ENCODE data around the gene ARID5B. TPM values are rescaled to one million over a fixed set of nuclear protein-coding genes. Genes with fewer than 3 reads are reported as not detected.

Gene ARID5B
- polyA plus RNA-seq, 3 donors: 1.00 to 2.5 (median 1.5) TPM

GRCh38 chr10:62130948-62131347 lies 229.4 kb downstream of the ARID5B start:
- Histone ChIP-seq H3K79me2 (ENCODE audit: insufficient read depth, low read length) (no peaks in the 10 kb centered on the region), H3K4me2 (replicated peaks; ENCODE audit: extremely low read depth, low read length, poor library complexity, severe bottlenecking) (no peak overlapping the region), H3K36me3 (replicated peaks in 1 of 2; ENCODE audit: control insufficient read depth in 1 of 2, insufficient read depth in 2 of 2, low read length in 2 of 2) (no peaks in the 10 kb centered on the region), H3K9me3 (replicated peaks in 1 of 2; ENCODE audit: control insufficient read depth in 1 of 2, insufficient read depth in 1 of 2, low read length in 2 of 2) (no peaks in the 10 kb centered on the region), H3K4me1 (ENCODE audit: control insufficient read depth in 1 of 2, insufficient read depth in 2 of 2, low read length in 2 of 2) (no peaks in the 10 kb centered on the region), H2AFZ (ENCODE audit: insufficient read depth, low read depth, low read length, poor library complexity, severe bottlenecking) (no peak overlapping the region), H3K4me3 (replicated peaks in 1 of 3; ENCODE audit: low read depth in 2 of 3, low read length in 3 of 3) (no peak overlapping the region), H4K20me1 (ENCODE audit: insufficient read depth, low read length) (no peaks in the 10 kb centered on the region), H3K27me3 (ENCODE audit: control insufficient read depth in 2 of 2, insufficient read depth in 2 of 2, low read length in 2 of 2) (no peaks in the 10 kb centered on the region), H3K9ac (ENCODE audit: insufficient read depth, low read length, poor library complexity, severe bottlenecking) (no peak overlapping the region), H3K27ac (ENCODE audit: low read depth in 1 of 2, low read length in 2 of 2) (no peak overlapping the region)
- no CpG with 5 or more reads among the region's 3 CpGs for WGBS (ENCODE audit: insufficient coverage)
- no peak for DNase-seq
- intact Hi-C loops (cut with micrococcal nuclease): no loop called here
- H3K4me1 Mint-ChIP-seq: peaks cover 13% of the 10 kb centered on the region
- no peaks in the 10 kb centered on the region for H3K27me3 Mint-ChIP-seq (ENCODE audit: low read depth in 3 of 3)
- no peak overlapping the region for H3K4me3 Mint-ChIP-seq
- H3K9me3 Mint-ChIP-seq: peaks cover 1 to 10% (median 5%) of the 10 kb centered on the region in 7 donors
- TF ChIP-seq CTCF (IDR thresholded peaks at IDR 0.05): no peak
- no peak overlapping the region for H3K27ac Mint-ChIP-seq
- no peaks in the 10 kb centered on the region for H3K36me3 Mint-ChIP-seq

- TF ChIP-seq CTCF (IDR thresholded peaks at IDR 0.05): no peak
- Mint-ChIP-seq H3K27me3 (ENCODE audit: low read depth in 3 of 3) (no peaks in the 10 kb centered on the region), H3K36me3 (no peaks in the 10 kb centered on the region), H3K4me3 (no peak overlapping the region), H3K27ac (no peak overlapping the region), H3K9me3 (peaks cover 1 to 10% (median 7%) of the 10 kb centered on the region in 7 donors), H3K4me1 (peaks cover 13% of the 10 kb centered on the region)
- Histone ChIP-seq H3K4me2 (replicated peaks; ENCODE audit: extremely low read depth, low read length, poor library complexity, severe bottlenecking) (no peak overlapping the region), H3K36me3 (replicated peaks in 1 of 2; ENCODE audit: control insufficient read depth in 1 of 2, insufficient read depth in 2 of 2, low read length in 2 of 2) (no peaks in the 10 kb centered on the region), H3K9ac (ENCODE audit: insufficient read depth, low read length, poor library complexity, severe bottlenecking) (no peak overlapping the region), H3K27me3 (ENCODE audit: control insufficient read depth in 2 of 2, insufficient read depth in 2 of 2, low read length in 2 of 2) (no peaks in the 10 kb centered on the region), H3K4me3 (replicated peaks in 1 of 3; ENCODE audit: low read depth in 2 of 3, low read length in 3 of 3) (no peak overlapping the region), H2AFZ (ENCODE audit: insufficient read depth, low read depth, low read length, poor library complexity, severe bottlenecking) (no peak overlapping the region), H4K20me1 (ENCODE audit: insufficient read depth, low read length) (no peaks in the 10 kb centered on the region), H3K27ac (ENCODE audit: low read depth in 1 of 2, low read length in 2 of 2) (no peak overlapping the region), H3K9me3 (replicated peaks in 1 of 2; ENCODE audit: control insufficient read depth in 1 of 2, insufficient read depth in 1 of 2, low read length in 2 of 2) (peaks cover 0 to 5% of the 10 kb centered on the region in 2 donors), H3K79me2 (ENCODE audit: insufficient read depth, low read length) (no peaks in the 10 kb centered on the region), H3K4me1 (ENCODE audit: control insufficient read depth in 1 of 2, insufficient read depth in 2 of 2, low read length in 2 of 2) (no peaks in the 10 kb centered on the region)
- no peak for DNase-seq
- intact Hi-C loops (cut with micrococcal nuclease): no loop called here
- WGBS (ENCODE audit: insufficient coverage): 80% methylated on average over 1 of the region's 4 CpGs
Observed at GRCh38 chr10:62131724-62132123, 230.2 kb downstream of the ARID5B start.
